NCI-H748 (cell line): Measurements from ENCODE around the gene MEGF6.

ENCODE experiments used
- DNase-seq: peaks from one replicate; lab custom pipeline; 2025; ENCODE audit not compliant: unreplicated experiment; lab: John Stamatoyannopoulos, UW

MEGF6 gene

GRCh38 chr1:3543076-3544039 is 68.0 kb downstream of the MEGF6 start:
- DNase-seq: no peak

DNA sequence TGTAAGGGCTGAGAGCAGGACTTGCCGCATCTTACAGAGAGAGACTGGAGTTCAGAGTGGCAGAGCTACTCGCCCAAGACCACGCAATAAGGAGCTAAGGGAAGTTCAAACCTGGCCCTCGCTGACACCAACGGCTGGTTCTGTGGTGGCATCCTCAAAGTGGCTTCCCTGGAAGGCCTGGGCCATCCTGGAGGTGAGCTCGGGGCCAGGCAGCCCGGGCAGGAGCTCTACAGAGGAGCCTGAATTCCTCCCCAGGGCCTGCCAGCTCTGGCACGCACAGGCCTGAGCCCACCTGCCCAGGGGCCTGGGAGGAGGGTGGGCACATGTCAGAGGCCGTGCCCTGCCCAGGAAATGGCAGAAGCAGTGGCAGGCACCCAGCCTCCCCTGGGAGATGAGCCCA is 68.6 kb downstream of the MEGF6 start:
- no peak for DNase-seq

- DNase-seq: no peak
Measured at GRCh38 chr1:3541936-3542335, 69.4 kb downstream of the MEGF6 start.

GRCh38 chr1:3541465-3541864 is 69.8 kb downstream of the MEGF6 start:
- no peak for DNase-seq

DNA sequence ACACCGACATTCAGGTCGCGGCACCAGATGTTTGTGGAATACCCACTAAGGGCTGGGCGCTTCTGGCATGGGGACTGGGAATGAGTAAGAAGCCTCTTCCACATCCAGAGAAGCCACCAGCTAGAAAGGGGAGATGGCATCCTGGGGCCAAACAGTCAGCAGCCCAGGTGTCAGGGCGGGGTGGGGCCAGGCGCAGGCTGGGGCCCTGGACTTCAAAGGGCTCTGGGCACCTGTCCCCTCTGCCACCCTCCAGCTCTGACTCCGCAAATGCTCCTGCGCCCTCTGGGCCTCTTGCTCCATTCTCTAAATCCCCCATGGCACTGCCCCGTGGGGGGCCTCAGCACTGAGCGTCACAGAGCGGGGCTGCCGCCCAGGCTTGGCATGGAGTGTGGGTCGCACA is 70.4 kb downstream of the MEGF6 start:
- no peak for DNase-seq

DNA sequence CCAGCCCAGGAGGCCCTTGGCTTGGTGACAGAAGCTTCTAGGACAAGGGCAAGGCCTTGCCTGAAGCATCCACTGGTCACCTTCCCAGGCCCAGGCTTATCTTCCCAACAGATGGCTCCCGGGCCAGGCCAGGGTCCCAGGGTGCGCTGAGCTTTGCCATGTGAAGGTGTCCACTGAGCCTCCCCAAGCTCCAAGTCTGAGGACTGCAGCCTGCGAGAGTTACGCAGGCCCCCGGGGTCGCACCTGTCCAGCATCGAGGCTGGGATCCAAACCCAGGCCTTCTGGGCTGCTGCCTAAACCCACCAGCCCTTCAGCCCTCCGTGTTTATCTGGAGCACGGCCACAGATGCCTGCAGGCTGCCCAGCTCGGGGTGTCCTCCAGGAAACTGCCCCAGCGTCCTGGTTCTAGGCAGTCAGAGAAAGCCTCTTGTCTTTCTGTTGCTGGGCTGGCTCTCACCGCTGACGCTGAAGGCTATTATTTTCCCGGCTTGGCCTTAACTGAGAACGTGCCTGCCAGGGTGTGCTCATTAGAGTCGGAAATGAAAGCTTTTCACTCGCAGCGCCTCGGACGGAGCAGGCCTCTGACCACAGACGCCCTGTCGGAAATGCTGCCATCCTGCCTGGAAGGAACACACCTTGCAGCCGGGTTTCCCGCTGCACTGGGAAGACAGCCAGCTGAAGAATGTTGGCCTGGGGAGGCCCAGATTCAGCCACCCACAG is 71.4 kb downstream of the MEGF6 start:
- no peak for DNase-seq

DNA sequence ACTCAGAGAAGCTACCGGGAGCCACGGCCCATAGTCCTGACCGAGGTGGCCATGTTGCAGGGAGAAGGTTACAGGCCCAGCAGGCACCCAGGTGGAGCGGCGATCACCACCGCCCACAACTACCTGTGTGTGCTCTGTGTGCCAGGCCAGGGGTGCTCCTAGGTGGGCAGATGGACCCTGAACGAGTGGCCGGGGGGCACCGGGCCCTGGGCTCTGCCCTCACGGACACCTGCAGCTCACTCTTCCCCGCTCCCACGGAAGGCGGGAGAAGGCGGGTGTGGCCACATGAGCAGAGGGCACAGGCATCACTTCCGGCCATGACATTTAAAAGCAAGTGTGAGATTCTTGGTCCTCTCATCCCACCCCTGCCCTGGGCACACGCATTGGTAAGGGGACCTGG is 73.9 kb downstream of the MEGF6 start:
- DNase-seq: no peak

- no peak for DNase-seq
Measured at GRCh38 chr1:3536420-3537195, 74.7 kb downstream of the MEGF6 start.

- DNase-seq: no peak
Measured at GRCh38 chr1:3535732-3536131, 75.6 kb downstream of the MEGF6 start.

- no peak for DNase-seq
Measured at GRCh38 chr1:3534803-3535637, 76.3 kb downstream of the MEGF6 start.

DNA sequence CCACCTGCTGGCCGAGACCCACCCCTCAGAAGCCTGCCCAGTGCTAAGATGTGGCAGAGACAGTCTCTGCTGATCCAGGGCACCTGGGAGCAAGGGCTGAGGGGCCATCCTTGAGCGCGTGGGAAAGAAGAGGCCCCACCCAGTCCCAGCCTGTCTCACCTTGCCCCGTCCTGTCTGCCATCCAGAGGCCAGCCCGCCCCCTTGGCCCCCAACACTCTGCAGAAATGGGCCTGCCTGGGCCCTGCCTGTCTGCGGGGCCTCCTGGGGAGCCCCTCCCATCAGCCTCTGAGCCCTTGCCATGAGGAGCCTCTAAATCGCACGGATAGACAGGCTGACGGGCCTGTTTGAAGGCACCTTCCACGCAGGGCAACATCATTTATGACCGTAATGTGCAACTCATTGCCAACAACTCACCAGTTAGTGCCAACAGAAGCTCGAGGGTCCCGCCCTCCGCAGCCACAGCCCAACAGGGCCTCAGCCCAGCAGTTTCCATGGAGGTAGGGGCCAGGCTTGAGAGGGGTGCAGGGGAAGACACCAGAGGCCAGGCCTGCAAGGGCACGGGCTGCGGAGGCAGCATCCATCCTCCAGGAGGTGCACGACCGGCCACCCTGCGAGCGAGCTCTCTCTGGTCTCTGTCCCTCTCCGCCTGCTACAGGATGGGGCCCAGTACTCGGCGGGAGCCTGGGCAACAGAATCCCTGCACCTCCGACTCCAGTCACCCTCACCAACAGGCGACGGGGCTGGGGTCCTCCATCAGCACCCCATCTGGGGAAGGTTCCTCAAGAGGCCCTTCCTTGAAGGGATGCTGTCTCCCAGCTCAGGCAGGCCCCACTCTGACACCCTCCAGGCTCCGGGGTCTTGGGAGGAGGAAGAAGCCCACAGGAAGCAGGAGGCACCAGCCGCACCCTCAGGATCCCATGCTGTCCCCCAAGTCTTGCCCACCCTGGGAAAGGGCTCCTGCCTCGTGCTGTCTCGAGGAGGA is 78.0 kb downstream of the MEGF6 start:
- no peak for DNase-seq

GRCh38 chr1:3531928-3532327 is 79.4 kb downstream of the MEGF6 start:
- DNase-seq: no peak

- DNase-seq: peak; percentile 74
Measured at GRCh38 chr1:3530926-3531818, 80.1 kb downstream of the MEGF6 start.

GRCh38 chr1:3530086-3530925 is 81.0 kb downstream of the MEGF6 start:
- peak; percentile 26 for DNase-seq

DNA sequence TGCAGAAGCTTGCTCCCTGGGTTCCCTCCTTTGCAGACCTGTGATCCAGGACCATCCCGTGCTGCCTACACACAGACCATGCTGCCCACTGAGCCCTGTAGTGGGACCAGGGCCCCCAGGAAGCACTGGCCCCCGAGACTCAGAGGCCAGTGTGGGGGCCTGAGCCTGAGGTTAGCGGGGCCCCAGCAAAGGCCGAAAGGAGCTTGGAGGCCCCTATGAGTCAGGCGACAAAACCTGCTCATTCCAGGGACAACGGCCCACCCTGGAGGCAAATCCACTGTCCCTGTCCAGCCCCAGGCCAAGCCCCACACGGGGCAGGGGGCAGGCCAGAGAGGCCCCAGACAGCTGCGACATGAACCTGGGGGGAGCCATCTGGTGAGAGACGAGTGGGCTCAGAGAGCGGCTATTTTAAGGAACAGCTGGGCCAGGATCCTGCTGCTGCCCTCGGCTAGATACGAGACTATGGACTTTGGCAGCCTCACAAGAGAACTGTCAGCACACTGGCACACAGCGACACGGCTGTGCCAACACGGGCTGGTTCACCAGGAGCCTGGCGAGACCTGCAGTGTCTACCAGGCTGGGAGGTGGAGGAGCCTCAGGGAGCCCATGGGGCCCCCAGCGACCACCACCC is 82.1 kb downstream of the MEGF6 start:
- no peak for DNase-seq

DNA sequence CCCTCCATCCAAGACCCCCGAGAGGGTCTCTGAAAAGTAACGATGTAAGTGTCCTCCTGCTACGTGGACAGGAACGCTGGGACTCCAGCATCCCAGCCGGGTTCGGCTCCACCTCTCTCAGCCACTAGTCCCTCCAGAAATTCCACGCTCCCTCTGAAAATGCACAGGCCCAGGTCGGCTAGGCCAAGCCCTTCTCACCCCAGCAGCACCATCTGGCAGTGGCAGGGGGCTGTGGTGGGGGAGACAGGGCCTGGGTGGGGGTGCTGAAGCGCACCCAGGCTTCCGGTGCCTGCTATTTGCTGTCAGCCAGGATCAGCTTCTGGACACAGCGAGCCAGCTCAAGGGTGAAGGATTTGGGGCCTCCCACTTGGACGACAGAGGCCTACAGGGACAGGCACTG is 83.5 kb downstream of the MEGF6 start:
- DNase-seq: no peak
